Neuron (in vitro differentiated cells): ENCODE data around the gene ZSWIM2.

ENCODE experiments used
- H2AFZ ChIP-seq: one replicate; pipeline ENCODE4 v1.6.1; 2013; ENCODE audit warnings: low read depth, mild to moderate bottlenecking, inconsistent platforms, low read length, moderate library complexity
- H3K27me3 ChIP-seq: one replicate; pipeline ENCODE4 v1.6.1; 2013; ENCODE audit warnings: low read length; ENCODE audit not compliant: insufficient read depth
- H3K36me3 ChIP-seq: one replicate; pipeline ENCODE4 v1.6.1; 2013; ENCODE audit warnings: low read length; ENCODE audit not compliant: insufficient read depth
- H3K4me1 ChIP-seq: one replicate; pipeline ENCODE4 v1.6.1; 2013; ENCODE audit warnings: low read length; ENCODE audit not compliant: insufficient read depth
- H3K4me3 ChIP-seq: 2 replicates; pipeline ENCODE4 v1.5.1; 2013; ENCODE audit warnings: mild to moderate bottlenecking, low read length, moderate library complexity
- H3K9me3 ChIP-seq: one replicate; pipeline ENCODE4 v1.6.1; 2013; ENCODE audit warnings: low read length

The ZSWIM2 gene

DNA sequence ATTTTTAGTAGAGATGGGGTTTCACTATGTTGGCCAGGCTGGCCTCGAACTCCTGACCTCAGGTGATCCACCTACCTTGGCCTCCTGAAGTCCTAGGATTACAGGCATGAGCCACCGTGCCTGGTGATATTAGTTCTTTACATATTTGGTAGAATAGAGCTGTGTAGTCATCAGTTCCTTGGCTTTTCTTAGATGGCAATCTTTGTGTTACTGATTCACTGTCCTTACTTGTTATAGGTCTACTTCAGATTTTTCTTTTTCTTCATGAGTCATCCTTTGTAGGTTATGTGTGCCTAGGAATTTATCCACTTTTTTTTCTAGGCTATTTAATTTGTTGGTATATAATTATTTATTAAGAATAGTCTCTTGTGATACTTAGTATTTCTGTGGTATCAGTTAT is 30.3 kb upstream of the ZSWIM2 start:
- Histone ChIP-seq H3K36me3 (no peaks in the 10 kb centered on the region), H3K9me3 (no peaks in the 10 kb centered on the region), H3K4me1 (peaks cover 8% of the 10 kb centered on the region), H2AFZ (no peak overlapping the region), H3K4me3 (no peak overlapping the region), H3K27me3 (no peaks in the 10 kb centered on the region)

DNA sequence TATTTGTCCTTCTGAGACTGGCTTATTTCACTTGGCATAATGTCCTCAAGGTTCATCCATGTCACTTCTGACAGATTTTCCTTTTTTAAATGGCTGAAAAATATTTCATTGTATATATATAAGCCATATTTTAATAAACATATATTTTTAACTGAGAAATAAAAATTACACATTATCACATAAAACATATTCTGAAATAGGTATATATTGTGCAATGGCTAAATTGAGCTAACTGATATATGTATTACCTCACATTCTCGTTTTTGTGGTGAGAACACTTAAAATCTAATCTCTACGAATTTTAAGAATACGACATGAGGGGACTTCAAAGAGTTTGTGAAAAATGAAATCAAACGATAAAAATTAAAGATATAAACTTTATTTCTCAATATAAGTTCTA is 25.7 kb upstream of the ZSWIM2 start:
- Histone ChIP-seq H2AFZ (no peak overlapping the region), H3K27me3 (no peaks in the 10 kb centered on the region), H3K4me3 (no peak overlapping the region), H3K9me3 (no peaks in the 10 kb centered on the region), H3K36me3 (no peaks in the 10 kb centered on the region), H3K4me1 (no peaks in the 10 kb centered on the region)

DNA sequence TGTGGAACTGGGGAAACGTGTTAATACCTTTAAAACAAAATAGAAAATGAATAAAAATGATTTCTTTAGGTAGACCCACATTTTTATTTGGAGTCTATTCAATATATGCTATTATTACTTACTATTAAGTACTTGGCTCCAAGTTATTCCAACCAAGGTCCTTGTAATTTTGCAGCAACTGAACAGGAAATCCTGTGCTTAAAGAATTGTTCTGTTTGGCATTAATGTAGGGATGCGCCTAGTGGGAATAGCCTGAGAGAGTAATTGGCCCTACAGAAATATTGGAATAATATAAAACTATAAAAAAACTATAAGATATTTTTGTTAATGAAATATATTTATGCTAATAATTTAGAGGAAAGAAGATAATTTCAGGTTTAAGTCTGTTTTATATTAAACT is 22.9 kb upstream of the ZSWIM2 start:
- Histone ChIP-seq H3K4me3 (no peak overlapping the region), H3K36me3 (no peaks in the 10 kb centered on the region), H3K27me3 (no peaks in the 10 kb centered on the region), H3K9me3 (no peaks in the 10 kb centered on the region), H2AFZ (no peak overlapping the region), H3K4me1 (no peaks in the 10 kb centered on the region)

DNA sequence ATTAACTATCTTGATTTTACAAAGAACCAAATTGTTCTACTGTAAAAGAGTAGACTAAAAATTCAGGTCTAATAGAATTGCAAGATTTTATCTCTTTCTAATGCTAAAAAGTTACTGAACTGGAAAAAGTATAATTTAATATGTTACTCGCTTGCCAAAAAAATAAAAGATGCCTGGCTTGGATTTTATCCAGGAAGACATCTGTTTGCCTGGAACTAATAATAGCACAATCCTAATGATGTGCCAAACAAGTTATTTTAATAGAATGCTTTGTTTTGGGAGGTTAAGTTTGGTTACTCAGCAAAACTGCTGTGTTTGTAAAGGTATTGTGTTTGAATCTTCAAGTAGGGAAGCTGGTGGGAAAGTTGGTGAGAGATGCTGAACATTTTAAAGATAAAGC is 19.4 kb upstream of the ZSWIM2 start:
- Histone ChIP-seq H2AFZ (no peak overlapping the region), H3K4me1 (no peaks in the 10 kb centered on the region), H3K4me3 (no peak overlapping the region), H3K36me3 (no peaks in the 10 kb centered on the region), H3K9me3 (no peaks in the 10 kb centered on the region), H3K27me3 (no peaks in the 10 kb centered on the region)

DNA sequence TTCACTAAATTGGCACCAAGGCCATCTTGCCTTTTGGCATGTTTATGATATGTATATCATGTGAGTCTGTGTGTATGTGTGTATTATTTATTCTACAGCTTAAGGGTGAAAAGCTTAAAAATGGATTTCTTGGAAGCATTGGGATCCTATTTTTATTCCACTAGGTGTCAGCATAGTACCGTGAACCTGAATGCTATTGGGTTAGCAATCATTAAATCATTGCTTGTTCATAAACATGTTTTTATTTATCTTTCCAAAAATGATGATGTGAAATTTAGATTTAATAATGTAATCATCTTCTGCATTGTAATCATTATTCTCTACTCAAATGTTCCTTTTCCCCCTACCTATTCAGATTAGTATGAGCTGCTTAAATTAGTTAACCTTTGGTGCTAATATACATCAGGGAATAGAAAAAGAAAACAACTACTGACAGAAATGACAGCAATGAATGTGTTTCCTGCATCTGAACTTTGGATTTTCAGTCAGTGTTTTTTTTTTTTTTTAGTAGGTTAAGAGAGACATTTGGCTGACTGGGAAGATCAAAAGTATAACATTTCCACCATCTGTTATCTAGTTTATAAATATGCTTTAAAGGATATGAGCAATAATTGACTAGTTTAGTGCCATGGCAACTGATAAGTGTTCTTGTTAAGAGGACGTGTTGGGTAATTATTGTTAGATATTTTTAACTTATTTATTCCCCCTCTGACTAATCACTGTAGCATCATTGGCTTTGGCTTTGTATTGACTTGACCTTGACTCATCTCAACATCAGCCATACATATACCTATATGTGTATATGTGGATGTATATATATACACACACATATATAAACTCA is 14.1 kb upstream of the ZSWIM2 start:
- Histone ChIP-seq H3K27me3 (no peaks in the 10 kb centered on the region), H3K4me1 (no peaks in the 10 kb centered on the region), H2AFZ (no peak overlapping the region), H3K4me3 (no peak overlapping the region), H3K36me3 (no peaks in the 10 kb centered on the region), H3K9me3 (no peaks in the 10 kb centered on the region)

DNA sequence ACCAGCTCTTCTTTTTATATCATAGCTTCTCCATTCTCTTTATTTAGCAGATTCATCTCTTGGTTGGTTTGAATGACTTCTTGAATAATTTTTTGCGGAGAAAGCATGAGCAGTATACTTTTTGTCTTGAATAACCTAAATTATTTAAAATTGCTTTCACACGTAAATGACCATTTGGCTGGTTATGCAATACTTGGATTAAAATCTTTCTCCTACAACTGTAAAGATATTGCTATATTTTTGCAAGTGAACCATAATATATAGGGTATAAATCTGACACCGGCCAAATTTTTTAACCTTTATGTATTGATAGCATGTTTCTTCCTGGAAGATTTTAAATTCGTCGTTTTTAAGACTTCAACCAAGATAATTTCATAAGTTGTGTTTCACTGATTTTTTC is 6.2 kb upstream of the ZSWIM2 start:
- H3K36me3 ChIP-seq, result no peaks in the 10 kb centered on the region
- H3K27me3 ChIP-seq, result no peaks in the 10 kb centered on the region
- peaks cover 7% of the 10 kb centered on the region for H3K4me1 ChIP-seq
- H3K9me3 ChIP-seq, result no peaks in the 10 kb centered on the region
- H2AFZ ChIP-seq, result no peak overlapping the region
- H3K4me3 ChIP-seq, result no peak overlapping the region

DNA sequence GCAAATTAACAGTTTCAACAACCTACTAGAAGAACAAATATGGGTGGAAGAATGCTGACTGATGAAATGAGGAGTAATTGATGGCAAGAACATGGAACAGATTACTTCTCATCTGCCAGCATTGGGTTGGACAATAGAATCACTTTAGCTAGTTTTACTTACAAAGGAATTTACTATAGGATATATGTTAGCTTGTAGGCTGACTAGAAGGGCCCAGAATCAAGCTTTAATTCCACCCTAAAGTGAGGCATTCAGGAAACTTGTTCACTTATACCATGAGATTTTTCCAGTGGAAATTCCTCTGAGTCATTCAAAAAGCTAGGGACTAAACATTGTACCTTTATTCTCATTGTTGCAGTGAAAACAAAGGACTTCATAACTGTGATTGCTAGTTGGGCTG is 5.0 kb upstream of the ZSWIM2 start:
- Histone ChIP-seq H3K4me3 (no peak overlapping the region), H2AFZ (no peak overlapping the region), H3K36me3 (no peaks in the 10 kb centered on the region), H3K27me3 (no peaks in the 10 kb centered on the region), H3K9me3 (no peaks in the 10 kb centered on the region), H3K4me1 (peaks cover 7% of the 10 kb centered on the region)

DNA sequence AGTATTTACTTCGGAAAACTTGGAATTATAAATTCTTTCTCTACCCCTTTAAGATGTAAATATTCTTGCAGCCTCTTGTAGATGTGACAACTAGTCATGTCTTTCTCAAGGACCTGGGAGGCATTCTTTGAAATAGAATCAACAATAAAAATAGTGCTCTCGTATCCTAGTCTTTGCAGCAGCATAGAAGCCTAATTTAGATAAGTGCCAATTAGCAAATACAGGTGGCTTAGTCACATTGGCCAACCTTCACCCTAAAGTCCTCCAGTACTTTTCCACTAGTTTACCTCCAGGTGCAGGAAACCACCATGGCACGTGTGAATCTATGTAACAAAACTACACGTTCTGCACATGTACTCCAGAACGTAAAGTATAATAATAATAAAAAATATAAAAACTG is 3.5 kb upstream of the ZSWIM2 start:
- H3K36me3 ChIP-seq, result no peaks in the 10 kb centered on the region
- H3K27me3 ChIP-seq, result no peaks in the 10 kb centered on the region
- no peaks in the 10 kb centered on the region for H3K9me3 ChIP-seq
- no peak overlapping the region for H2AFZ ChIP-seq
- peaks cover 15% of the 10 kb centered on the region for H3K4me1 ChIP-seq
- H3K4me3 ChIP-seq, result no peak overlapping the region

DNA sequence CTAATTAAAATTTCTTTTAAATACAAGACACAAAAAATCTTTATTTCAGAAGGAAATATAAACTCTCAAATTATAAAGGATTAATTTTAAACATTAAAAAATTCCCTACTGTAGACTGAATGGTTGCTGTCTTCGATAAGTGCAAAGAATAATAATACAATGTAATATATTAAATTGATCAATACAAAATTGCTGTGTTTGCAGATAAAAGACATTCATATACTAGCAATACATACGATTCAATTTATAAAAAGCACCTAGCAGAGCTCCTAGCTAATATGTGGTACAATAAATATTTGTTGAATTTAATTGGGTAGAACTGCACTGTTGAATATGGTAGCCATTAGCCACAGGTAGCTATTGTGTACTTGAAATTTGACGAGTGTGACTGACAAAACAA is 6.6 kb downstream of the ZSWIM2 start:
- H3K9me3 ChIP-seq, result no peaks in the 10 kb centered on the region
- no peaks in the 10 kb centered on the region for H3K27me3 ChIP-seq
- H3K4me3 ChIP-seq, result no peak overlapping the region
- H3K36me3 ChIP-seq, result no peaks in the 10 kb centered on the region
- no peak overlapping the region for H2AFZ ChIP-seq
- peaks cover 7% of the 10 kb centered on the region for H3K4me1 ChIP-seq

DNA sequence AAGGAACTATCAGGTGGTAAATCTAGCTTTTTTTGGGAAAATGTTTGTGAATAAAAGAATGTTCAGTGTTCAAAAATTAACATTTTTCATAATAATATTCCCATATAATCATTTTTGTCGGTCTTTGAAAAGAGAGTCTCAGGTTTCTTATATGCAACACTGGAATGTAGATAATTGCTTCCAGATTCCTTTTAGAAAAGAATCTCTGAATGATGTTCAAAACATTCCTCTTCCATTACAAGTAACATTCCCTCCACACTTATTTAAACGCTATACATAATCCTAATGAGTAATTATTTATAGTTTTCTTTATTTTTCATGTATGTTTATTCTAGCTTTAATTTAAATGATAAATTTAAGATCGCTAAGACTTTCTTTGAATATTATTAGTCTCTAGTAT is 7.0 kb downstream of the ZSWIM2 start:
- Histone ChIP-seq H3K9me3 (no peaks in the 10 kb centered on the region), H3K36me3 (no peaks in the 10 kb centered on the region), H2AFZ (no peak overlapping the region), H3K27me3 (no peaks in the 10 kb centered on the region), H3K4me1 (peaks cover 7% of the 10 kb centered on the region), H3K4me3 (no peak overlapping the region)

DNA sequence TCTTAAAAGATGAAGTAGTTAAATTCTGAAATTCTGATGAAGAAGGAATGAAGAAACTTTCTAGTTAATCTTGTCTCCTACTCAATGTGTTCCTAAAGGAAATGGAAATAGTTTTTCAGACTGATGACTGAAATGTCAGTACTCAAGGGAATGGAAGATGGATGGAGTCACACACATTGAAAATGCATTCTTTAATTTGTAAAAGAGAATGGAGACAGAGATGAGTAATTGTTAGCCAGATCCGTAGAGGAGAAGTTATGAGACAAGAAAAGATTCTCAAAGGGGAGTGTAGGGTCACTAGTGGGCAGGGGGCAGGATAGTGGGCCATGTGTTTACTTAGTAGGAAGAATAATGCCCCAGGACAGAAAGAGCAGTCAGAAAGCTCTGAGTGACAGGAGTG is 13.3 kb downstream of the ZSWIM2 start:
- no peaks in the 10 kb centered on the region for H3K27me3 ChIP-seq

DNA sequence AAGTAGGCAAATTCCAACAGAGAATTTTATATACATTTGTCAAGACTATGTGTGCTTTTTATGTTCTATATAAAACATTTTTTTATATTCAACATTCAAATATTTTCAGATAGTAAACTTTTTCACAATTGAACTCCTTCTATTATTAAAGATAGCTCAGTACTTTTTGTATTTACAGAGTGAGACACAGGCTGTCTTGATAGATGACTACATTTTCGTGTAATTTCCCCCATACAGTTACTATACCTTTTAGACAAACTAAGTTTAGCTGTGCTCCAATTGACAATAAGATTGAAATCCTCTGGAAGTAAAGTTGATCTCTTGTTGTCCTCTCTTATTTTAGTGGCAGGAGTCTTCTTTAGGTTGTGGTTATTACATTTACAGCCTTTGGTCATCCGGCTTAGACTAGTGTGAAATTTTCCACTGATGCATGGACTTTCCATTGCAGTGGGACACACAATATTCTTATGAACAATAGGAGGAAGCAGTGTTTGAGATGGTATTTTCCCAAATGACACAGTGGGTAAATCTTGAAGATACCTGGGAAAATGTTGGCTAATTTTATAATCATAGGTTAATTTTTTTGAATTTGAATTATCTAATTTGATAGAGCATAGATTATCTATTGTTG is 21.0 kb downstream of the ZSWIM2 start:
- no peak overlapping the region for H2AFZ ChIP-seq
- no peaks in the 10 kb centered on the region for H3K36me3 ChIP-seq
- no peaks in the 10 kb centered on the region for H3K9me3 ChIP-seq
- H3K27me3 ChIP-seq, result no peaks in the 10 kb centered on the region
- no peak overlapping the region for H3K4me3 ChIP-seq
- H3K4me1 ChIP-seq, result no peaks in the 10 kb centered on the region

More for the DNA sequence above, 13.3 kb downstream of the ZSWIM2 start:
- no peak overlapping the region for H3K4me3 ChIP-seq
- no peak overlapping the region for H2AFZ ChIP-seq
- H3K36me3 ChIP-seq, result no peaks in the 10 kb centered on the region
- peaks cover 3% of the 10 kb centered on the region for H3K4me1 ChIP-seq
- H3K9me3 ChIP-seq, result no peaks in the 10 kb centered on the region

DNA sequence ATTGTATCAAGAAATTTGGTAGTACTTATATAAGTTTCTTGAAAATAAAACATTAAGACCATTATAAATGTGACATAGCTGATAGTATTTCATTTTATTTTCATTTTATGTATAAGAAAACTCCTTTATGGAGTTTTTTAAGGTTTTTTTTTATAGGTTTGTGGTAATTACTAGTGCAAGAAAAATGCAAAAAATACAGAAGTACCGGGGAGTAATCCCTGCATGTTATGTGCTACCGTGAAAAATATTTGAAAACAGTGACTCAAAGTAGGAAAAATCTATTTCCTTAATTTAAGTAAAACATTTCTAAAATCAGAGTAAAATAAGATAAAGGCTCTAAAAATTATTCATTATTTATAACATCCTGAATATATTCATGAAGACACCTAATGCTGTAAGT is 21.6 kb downstream of the ZSWIM2 start:
- H2AFZ ChIP-seq, result no peak overlapping the region
- no peaks in the 10 kb centered on the region for H3K27me3 ChIP-seq
- H3K4me3 ChIP-seq, result no peak overlapping the region
- H3K9me3 ChIP-seq, result no peaks in the 10 kb centered on the region
- H3K4me1 ChIP-seq, result no peaks in the 10 kb centered on the region
- no peaks in the 10 kb centered on the region for H3K36me3 ChIP-seq

DNA sequence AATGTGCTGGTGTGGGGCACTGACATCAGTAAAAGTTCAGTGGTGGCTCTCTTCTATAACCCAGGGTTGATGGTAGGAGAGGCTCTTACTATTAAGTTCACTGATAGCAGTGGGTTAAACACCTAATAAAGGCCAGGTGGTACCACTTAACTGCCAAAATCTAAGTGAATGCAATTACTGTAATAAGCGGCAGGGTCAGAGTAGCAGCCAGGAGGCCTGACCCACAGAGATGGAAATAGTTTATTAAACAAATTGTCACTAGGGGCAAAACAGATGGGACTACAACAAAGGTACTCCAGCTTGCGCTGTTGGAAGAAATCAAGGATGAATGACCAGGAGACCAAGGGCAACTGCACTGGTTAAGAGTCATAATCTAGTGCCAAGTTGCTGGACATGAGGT is 26.6 kb downstream of the ZSWIM2 start:
- no peaks in the 10 kb centered on the region for H3K36me3 ChIP-seq
- H3K4me1 ChIP-seq, result no peaks in the 10 kb centered on the region
- no peaks in the 10 kb centered on the region for H3K27me3 ChIP-seq
- no peak overlapping the region for H3K4me3 ChIP-seq
- no peaks in the 10 kb centered on the region for H3K9me3 ChIP-seq
- no peak overlapping the region for H2AFZ ChIP-seq
